HG03175 (cell line): Measurements from ENCODE around the gene ABCC10.
"Not testable (repeated sequence)": the region's sequence is repeated elsewhere in the genome, so short reads cannot be mapped to it uniquely, and the experiment has no call there.

ENCODE experiments used
- ATAC-seq: cut with Tn5 transposase; IDR thresholded peaks from one replicate; pipeline ENCODE4 v1.9.1; 2021; ENCODE audit warnings: mild to moderate bottlenecking, moderate library complexity; ENCODE audit not compliant: unreplicated experiment

Gene ABCC10

DNA sequence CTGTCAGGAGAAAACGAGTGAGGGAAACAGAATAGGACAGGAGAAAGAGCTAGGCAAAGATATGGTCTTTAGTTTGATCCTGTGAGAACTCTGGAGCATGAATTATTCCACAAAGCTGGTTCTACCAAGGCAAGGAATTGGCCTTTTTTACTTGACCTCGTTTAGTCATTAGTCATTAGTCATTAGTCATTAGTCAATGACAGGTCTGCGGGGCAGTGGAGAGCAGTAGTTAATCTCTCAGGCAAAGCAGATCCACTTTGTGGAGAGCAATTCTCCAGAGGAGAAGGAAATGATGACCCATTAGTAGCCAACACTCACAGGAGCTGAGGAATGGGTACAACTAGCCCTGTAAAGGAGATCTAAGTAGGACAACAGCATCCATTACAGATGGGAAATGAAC lies 22.0 kb upstream of the ABCC10 start:
- ATAC-seq = no peak

DNA sequence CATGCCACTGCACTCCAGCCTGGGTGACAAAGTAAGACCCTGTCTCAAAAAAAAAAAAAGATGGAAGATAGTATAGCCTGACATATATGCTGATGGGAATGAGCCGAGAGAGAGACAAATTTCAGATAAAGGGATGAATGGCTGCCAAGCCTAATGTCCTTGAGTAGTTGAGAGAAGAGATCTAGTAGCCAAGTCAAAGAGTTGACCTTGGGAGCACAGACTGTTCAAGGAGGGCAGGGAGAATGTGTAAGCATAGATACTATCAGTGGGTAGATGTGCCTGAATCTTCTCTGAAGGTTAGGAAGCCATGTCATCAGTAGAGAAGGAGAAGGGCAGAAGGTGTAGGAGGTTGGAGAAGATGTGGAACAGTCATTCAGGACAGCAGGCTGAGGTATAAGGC lies 20.0 kb upstream of the ABCC10 start:
- ATAC-seq = no peak

DNA sequence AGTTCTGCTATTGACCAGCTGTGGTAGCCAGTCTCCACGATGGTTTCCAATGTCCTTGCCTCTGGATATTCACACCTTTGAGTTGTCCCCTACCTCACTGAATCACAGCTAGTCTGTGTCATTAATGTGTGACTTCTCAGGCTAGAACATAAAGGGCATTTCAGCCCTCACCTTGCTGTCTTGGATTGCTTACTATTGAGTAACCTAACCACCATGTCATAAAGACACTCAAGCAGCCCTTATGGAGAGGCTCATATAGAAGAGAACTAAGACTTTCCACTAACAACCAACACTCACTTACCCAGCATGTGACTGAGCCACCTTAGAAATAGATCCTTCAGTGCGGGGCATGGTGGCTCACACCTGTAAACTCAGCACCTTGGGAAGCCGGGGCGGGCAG lies 19.1 kb upstream of the ABCC10 start:
- no peak for ATAC-seq

DNA sequence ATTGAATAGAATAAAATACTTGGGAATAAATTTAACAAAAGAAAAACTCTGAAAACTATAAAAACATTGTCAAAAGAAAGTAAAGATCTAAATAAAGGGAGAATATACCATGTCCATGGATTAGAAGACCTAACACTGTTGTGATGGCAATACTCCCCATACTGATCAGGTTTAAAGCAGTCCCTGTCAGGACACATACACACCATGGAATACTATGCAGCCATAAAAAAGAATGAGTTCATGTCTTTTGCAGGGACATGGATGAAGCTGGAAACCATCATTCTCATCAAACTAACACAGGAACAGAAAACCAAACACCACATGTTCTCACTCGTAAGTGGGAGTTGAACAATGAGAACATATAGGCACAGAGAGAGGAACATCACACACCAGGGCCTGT lies 16.6 kb upstream of the ABCC10 start:
- ATAC-seq = not testable (repeated sequence)

DNA sequence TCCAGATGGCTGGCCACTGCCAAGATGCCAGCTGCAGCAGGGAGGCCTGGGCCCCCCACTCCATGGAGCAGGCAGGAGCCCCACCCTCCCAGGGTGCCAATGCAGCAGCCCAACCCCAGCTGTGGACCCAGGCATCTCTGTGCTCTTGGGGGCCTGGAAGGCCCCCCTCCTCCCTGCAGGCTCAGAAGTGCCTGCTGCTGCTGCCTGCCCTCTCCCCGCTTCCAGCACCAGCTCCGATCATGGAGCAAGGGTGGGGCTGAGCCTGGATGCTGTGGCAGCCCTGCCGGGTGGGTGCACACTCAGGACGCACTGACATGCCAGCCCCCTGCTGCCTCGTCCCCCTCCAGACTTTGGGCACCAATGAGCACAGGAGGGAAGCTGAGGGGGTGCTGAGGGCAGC lies 14.8 kb upstream of the ABCC10 start:
- no peak for ATAC-seq

DNA sequence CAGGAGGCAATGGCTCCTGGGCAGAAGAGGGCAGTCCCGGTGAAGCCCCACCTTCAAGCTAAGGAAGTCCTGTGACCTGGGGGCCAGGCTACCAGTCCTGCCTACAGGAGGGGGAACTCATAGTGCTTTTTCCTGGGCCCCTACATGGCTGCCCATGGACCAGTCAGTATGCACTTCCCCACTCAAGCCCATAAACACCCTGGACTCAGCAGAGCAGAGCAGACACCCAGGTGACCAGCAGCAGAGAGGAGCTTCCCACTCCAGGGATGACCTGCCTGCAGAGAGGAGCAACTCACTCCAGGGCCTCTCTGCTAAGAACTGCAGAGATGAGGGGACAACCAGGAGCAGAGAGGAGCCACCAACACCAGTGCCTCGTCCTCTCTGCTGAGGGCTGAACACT lies 14.3 kb upstream of the ABCC10 start:
- ATAC-seq = no peak

DNA sequence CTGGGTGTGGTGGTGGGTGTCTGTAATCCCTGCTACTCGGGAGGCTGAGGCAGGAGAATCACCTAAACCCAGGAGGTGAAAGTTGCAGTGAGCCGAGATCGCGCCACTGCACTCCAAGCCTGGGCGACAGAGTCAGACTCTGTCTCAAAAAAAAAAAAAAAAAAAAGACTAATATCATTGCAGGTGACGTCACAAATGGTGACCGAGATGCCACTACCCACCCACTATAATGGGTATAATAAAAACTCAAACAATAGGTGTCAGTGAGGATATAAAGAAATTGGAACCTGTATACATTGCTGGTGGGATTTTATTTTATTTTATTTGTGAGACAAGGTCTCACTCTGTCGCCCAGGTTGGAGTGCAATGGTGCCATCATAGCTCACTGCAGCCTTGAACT lies 12.1 kb upstream of the ABCC10 start:
- ATAC-seq = not testable (repeated sequence)

DNA sequence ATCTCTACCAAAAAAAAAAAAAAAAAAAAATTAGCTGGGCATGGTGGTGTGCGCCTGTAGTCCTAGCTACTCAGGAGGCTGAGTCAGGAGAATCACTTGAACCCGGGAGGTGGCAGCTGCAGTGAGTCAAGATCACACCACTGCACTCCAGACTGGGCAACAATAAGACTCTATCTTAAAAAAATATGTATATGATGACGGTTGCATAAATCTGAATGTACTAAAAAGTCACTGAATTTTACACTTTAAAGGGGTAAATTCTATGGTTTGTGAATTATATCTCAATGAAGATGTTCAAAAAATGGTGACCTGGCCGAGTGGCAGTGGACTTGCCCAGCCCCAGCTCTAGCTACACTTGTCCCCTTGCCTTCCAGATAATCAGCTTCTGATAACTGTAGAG lies 10.4 kb upstream of the ABCC10 start:
- no peak for ATAC-seq

DNA sequence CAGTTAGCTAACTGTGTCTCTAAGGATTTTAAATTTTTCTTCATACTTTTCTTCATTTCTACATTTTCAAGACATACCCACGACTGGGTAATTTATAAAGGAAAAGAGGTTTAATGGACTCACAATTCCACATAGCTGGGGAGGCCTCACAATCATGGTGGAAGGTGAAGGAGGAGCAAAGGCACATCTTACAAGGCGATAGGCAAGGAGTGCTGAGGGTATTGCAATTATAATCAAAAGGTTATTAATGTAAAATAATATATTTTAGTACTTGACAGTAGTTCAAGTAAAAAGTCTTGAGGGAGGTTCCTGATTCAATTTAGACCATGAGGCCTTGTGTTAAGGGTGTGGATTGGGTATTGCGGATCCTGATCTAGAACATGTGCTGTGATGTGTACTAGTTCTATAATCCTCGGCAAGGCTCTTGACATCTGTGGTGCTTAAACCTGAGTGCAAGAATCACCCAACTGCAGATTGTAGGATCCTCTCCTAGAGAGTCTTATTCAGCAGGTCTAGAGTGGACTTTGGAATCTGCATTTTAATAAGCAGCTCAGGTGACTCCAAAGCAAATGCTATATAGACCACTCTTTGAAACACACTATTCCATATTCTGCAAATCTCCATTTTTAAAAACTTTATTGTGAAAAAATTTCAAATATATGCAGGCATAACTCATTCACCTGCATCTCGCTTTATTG lies 7.2 kb upstream of the ABCC10 start:
- no peak for ATAC-seq

DNA sequence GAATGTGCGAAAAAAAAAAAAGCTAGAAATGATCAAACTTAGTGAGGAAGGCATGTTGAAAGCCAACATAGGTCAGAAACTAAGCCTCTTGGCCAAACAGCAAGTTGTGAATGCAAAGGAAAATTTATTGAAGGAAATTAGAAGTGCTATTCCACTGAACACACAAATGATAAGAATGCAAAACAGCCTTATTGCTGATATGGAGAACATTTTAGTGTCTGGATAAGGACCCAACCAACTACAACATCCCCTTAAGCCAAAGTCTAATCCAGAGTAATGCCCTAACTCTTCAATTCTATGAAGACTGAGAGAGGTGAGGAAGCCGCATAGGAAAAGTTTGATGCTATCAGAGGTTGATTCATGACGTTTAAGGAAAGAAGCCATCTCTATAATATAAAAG lies 5.5 kb upstream of the ABCC10 start:
- no peak for ATAC-seq

DNA sequence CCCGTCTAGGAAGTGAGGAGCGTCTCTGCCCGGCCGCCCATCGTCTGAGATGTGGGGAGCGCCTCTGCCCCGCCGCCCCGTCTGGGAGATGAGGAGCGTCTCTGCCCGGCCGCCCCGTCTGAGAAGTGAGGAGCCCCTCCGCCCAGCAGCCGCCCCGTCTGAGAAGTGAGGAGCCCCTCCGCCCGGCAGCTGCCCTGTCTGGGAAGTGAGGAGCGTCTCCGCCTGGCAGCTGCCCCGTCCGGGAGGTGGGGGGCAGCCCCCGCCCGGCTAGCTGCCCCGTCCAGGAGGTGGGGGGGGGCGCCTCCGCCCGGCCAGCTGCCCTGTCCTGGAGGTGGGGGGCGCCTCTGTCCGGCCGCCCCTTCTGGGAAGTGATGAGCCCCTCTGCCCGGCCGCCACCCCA lies 2.3 kb upstream of the ABCC10 start:
- ATAC-seq = not testable (repeated sequence)

DNA sequence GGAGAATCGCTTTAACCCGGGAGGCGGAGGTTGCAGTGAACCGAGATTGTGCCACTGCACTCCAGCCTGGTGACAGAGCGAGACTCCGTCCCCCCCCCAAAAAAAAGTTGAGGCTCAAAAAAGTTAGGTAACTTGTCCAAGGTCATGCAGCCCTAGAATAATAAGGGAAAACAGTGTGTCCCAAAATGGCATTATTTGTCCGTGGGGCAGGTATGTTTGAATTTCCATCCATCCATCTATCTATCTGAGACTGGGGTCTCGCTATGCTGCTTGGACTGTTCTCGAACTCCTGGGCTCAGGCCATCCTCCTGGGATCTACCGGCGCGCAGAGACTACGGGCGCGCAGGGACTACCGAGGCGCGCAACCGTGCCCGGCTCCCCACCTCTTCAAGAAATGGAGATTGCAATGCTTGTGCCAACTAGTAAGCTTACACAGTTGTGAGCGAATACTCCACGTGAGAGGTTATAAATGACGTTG lies 374 bp upstream of the ABCC10 start:
- ATAC-seq = no peak

DNA sequence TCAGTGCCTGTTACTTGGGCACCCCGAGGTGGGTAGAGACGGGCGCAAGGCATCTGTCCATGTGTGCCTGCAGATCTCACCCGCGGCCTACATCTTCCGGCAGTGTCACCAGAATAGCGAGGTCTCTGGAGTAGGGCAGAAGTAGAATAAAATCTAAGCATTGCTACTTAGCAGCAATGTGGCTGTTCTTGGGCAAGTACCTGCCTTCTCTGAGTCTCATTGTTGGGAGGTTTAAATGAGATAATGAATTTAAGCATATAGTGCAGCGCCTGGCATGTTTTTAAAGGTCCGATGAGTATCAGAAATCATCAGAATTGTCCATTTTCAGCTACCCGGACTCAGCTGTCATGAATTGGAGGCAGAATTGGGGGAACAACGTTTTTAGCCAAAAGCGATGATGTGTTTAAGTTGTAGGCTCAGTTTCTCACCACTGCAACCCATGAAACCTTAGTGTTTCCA lies 800 bp downstream of the ABCC10 start:
- no peak for ATAC-seq

DNA sequence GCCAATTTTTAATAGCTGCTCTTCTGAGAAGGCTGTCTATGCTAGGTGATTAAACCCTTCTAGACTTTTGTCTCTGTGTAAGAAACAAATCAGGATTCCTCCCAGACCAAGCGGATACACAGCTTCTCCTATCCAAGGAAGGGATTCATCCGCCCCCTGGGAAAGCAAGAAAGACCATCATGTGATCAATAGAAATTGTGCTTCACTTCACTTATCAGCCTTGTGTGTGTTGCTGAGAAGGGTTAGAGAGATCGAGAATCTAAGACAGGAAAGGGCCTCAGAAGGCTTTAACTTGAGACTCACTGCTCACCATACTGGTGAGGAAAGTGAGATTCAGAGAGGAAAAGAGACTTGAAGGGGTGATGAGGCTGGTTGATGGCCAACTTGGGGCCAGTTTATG lies 1.5 kb downstream of the ABCC10 start:
- no peak for ATAC-seq

DNA sequence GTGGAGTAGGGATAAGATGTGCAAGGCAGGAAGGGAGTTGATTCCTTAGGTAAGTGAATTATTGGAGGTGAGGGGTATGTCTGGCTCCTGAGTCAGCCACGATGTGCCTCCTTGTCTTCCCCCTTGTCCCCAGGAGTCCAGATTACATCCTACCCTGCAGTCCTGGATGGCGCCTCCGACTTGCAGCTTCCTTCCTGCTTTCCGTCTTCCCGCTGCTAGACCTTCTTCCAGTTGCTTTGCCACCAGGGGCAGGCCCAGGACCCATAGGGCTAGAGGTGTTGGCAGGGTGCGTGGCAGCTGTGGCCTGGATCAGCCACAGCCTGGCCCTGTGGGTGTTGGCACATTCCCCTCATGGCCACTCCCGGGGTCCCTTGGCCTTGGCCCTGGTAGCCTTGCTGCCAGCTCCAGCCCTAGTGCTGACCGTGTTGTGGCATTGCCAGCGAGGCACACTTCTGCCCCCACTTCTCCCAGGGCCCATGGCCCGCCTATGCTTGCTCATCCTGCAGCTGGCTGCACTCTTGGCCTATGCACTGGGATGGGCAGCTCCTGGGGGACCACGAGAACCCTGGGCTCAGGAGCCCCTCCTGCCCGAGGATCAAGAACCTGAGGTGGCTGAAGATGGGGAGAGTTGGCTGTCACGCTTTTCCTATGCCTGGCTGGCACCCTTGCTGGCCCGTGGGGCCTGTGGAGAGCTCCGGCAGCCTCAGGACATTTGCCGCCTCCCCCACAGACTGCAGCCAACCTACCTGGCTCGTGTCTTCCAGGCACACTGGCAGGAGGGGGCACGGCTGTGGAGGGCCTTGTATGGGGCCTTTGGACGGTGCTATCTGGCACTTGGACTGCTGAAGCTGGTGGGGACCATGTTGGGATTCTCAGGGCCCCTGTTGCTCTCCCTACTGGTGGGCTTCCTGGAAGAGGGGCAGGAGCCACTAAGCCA lies 4.9 kb downstream of the ABCC10 start:
- ATAC-seq = no peak

DNA sequence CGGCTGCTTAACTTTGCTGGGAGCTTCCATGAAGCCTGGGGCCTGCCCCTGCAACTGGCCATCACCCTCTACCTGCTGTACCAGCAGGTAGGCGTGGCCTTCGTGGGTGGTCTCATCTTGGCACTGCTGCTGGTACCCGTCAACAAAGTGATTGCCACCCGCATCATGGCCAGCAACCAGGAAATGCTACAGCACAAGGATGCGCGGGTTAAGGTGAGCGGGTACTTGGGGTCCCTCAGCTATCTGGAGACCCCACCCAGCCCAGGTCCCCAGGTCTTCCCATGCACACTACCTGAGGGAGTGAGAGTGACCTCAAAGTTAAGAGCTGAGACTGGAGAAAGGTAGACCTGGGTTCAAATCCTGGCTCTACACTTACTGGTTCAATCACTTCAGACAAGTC lies 5.8 kb downstream of the ABCC10 start:
- ATAC-seq = no peak

DNA sequence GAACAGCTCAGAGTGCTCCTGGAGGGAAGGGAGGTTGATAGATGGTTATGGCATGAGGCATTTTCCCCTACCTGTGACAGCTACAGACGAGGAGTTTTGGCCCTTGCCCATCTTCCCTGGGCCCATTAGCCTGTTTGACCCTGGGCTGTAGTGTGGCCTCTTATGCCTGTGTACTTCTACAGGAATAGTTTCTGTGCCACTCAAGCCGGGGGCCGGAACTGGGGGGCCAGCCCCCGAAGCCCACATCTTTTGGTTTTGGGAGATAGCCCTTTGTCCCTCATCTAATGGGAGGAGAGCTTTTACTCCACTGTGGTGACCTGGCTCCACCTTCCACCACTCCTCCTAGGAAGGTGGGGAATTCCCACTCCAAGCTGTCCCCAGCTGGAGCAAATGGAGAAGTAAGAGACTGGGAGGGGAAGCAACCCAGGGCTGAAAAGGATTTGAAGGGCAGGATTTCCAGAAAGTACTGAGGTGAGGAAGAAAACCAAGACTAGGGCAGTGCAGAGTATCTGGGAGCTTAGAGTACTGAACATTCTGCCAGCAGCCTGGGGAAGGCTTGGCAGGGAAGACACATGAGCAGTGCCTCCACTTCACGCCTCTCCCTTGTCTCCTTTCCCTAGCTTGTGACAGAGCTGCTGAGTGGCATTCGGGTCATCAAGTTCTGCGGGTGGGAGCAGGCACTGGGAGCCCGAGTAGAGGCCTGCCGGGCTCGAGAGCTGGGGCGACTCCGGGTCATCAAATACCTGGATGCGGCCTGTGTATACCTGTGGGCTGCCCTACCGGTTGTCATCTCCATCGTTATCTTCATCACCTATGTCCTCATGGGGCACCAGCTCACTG lies 6.9 kb downstream of the ABCC10 start:
- no peak for ATAC-seq

DNA sequence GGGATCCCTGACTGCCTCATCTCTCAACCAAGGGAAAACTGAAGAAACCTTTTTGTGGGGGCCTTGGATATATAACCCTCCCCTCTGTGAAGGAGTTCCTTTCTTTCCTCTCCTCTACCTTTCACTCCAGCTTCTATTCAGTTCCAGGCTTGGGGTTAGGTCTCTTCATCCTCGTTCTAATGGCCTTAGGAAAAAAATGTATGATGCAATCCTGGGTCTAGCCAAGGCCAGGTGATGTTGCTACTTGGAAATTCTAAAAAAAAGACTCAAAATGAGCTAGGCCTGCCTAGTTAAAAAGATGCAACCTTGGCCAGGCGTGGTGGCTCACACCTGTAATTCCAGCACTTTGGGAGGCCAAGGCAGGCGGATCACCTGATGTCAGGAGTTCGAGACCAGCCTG lies 7.6 kb downstream of the ABCC10 start:
- no peak for ATAC-seq

DNA sequence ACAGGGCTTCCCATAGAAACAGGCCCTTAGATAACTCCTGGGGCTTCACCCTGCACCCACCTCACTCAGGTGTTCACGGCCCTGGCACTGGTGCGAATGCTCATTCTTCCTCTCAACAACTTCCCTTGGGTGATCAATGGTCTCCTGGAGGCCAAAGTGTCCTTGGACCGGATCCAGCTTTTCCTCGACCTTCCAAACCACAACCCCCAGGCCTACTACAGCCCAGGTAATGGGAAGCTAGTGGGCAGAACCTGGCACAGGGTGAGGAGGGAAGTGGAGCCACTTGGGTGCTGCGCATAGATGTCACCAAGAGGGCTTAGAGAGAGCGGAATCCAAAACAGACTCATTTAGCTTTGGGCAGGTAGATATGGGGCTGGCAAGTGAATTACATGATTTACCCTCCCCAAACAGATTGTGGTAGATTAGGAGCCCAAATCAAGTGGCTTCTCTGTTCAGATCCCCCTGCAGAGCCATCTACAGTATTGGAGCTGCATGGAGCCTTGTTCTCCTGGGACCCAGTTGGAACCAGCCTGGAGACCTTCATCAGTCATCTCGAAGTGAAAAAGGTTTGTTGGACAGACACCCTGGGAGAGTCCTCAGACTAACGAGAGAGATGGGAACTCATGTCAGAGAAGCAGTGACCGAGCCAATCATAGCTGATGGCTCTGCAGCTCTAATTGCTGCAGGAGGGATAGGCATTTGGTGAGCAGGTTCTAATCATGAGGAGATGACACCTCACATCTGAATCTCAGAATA lies 8.5 kb downstream of the ABCC10 start:
- ATAC-seq = no peak

DNA sequence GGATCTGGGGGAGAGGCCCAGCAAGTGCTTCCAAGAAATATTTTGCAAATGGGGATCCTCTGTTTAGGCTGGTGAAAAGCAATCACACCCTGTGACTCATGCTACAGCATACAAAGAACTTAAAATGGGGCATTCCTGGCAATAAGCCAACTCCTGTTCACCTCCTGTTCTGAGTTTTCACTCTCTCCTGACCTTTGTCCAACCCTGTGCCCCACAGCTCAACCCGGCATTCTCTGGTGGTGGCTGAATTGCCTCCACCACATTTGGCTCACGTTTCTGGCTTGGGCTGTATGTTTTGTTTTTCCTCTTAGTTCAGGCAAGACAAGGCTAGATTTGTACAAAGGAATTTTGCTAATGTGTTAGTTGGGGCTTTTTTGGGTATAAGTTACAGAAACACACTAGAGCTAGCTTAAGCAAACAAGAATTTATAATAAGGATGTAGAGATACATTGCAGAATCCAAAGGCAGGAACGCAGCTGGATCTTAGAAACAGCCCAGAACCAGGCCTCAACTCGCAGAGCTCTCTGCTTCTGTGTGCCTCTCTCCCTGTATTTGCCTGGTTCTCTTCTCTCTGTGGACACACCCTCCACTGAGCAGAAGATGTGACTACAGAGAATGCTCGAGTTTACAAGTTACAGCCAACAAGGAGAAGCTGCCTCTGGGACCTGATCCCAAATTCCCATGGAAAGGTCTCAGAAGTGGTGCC lies 9.4 kb downstream of the ABCC10 start:
- ATAC-seq = no peak
